Fibroblast of skin of right biceps (primary cell): ENCODE results near the gene LILRB3.
"Not testable (repeated sequence)": the region's sequence is repeated elsewhere in the genome, so short reads cannot be mapped to it uniquely, and the experiment has no call there.

ENCODE experiments used
- DNase-seq: peaks from one replicate; pipeline ENCODE4 v3.0.0-alpha.2; 2013

Gene LILRB3

DNA sequence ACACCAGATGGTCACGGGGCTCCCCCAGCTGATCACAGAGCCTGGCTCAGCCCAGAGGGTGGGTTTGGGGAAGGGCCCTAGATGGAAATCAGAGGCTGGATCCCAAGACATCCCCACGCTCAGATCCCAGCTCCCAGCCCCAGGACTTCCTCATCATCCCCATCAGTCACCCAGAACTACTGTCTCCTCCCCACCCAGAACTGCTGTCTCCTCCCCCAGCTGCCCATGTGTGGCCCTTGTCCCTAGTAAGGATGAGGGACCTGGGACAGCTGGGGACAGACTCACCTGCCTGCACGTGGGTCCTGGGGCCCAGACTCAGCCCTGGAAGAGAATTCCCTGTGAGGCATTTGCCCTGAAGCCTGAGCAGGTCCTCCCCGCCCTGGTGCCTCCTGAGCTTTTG, 19.4 kb upstream of the LILRB3 start:
- not testable (repeated sequence) for DNase-seq

DNA sequence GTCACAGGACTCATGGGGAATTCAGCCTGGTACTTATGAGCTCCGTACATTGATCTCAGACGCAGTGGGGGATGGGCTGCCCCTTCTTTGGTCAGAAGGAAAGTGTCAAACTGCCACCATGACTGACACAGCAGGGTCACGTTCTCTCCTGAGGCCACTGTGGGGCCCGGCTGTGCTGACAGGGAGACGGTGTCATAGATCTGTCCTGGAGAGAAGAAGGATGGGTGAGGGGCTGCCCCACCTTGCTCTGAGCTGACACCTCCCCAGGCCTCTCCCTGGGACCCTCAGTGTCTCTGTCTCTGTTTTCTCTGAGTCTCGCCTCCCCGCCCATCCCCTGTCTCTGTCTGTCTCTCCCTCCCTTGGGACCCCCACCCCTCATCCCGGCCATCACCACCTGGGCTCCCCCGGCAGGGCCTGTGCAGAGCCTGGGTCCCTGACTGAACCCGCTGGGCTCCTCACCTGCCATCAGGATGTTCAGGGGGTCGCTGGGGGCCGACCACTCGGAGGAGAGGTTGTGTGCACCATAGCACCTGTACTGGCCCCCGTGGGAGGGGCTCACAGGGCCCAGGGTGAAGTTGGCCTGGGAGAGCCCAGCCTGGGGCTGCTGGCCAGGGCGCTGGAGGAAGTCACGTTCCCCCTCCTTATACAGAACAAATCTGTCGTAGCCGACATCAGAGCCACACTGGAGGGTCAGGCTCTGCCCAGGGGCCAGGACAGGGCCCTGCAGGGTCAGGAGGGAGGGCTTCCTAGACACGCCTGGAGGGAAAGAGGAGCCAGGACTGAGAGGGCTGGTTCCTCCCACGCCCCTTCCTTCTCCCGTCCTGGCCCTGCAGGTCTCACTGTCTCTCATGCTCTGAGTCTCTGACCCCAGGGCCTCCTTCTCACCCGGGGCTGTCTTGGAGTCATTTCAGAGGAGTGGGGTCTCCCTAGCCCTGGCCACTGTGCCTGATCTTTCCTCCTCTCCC, 17.8 kb upstream of the LILRB3 start:
- DNase-seq = not testable (repeated sequence)

DNA sequence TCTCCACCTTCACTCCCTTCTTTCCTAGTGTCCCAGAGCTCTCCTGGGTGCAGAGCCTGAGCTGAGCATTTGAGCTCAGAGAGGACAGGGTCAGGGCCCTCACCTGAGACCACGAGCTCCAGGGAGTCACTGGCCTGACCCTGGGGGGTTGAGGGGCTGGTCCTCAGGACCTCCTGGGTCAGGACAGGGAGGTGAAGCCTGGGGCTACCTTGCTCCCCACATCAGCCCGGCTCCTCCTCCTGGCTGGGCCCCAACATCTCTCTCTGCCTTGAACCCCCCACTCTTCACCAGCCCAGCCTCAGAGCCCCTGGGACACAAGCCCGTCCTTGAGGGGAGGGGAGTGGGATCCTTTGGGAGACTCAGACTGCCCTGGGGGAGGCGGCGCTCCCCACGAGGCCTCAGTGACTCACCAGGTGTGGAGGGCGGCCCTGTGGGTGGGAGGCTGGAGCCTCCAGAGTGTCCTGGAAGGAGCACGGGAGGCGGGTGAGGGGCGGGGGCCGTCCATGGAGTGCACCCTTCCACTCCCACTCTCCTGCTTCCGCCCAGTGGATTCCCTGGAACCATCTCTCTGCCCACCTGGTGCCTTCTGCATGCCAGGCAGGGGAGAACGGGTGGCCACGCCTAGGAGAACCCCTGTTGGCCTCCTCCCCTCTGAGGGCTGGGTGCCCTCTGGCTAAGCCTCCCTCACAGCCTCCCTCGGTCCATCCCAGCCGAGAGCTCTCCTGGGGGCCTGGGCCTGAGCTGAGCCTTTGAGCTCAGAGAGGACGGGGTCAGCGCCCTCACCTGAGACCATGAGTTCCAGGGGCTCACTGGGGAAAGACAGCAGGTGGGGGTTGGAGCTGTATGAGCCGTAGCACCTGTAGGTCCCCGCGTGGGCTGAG, 16.9 kb upstream of the LILRB3 start:
- DNase-seq = not testable (repeated sequence)

DNA sequence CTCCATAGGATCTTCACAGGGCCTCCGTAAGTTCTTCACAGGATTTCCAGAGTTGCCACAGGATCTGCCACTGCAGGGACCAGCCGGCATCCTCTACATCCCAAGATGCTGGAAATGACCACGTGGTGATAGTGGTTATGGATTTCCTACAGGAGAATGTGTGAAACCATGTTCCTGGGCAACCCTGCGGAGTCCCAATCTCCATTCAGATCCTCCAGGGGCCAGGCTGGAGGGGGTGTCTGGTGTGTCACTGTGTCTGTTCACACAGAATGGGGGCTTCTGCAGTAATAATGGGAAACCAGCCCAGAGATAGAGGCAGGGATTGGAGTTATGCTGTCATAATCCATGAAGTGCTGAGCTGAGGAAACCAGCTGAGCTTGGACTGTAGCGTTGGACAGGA, 11.1 kb upstream of the LILRB3 start:
- DNase-seq = no peak

DNA sequence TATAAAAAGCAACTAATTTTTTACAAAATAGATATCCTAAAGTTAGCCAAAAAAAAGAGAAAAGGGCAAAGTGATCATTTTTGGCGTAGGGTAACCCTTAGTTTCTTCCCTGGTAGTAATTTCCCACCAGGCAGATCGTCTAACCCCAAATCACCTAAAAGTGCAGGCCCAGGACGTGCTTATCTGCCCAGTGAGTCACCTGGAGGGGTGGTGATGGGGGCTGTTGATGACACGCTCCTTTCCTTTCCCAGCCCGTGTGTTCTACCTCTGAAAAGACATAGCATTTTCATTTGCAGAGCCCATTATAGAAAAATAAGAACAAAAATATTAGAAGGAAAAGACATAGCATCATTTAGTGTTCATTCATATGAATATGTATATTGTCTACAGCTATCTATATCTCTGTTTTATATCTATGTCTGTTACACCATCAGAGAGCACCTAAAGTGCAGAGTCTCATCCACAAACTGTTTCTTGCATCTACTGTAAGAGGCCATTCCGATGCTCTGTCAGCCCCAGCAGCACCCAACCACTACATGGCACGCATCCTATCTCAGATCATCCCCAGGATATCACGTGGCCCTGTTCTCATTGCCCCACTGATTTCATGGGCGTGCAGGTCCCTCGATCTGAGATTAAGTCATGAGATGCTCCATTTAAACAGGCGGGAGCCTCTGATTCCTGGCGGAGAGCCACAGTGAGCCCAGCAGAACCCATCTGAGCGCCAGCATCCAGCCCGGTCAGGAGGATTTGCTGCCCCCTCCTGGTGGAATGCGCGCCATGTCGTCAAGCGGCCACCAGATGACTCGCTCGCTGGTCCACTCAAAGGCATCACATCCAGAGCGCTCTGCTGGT, 8.5 kb upstream of the LILRB3 start:
- peak; percentile 70 for DNase-seq

DNA sequence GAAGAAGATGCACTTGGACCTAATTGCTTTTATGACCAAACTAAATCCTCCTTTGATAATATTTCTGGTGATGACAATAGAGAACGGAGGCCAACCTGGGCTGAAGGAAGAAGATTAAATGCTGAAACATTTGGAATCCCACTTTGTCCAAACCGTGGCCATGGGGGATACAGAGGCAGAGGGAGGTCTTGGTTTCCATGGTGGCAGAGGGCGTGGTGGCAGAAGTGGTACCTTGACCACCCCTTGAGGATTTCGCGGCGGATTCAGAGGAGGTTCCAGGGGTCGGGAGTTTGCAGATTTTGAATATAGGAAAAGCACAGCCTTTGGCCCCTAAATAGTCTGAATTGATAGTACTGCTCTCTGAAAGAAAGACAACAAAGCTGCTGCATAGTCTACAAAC, 7.2 kb upstream of the LILRB3 start:
- DNase-seq = no peak

DNA sequence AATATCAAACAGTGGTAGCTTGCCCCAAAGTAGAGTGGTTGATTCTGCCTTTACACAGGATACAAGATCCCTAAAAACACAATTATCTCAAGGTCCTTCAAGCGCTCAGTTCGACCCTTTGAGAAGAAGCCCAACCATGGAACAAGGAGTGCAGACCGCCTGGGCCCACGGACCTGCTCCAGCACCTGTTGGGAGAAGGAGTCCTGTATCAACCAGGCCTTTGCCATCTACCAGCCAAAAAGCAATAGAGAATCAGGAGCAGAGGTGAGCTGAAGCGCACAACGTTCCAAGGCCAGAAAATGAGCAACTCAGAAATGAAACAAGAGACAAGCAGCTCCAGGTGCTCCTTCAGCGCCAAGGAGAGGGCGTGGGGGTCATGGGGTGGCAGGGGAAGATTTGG, 6.3 kb upstream of the LILRB3 start:
- no peak for DNase-seq

DNA sequence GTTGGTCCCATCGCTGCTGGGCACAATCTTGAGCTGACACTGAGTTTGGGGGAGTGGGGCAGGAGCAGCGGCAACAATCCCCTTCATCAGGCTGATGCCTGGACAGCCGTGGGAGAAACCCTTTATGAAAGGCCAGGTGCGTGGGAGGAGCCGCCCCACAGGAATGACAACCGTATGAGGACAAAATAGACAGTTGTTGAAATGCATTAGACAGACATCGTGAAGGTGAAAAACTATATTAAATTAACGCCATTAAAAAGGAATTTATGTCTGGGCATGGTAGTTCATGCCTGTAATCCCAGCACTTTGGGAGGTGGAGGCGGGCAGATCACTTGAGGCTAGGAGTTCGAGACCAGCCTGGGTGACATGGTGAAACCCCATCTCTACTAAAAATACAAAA, 1.8 kb upstream of the LILRB3 start:
- not testable (repeated sequence) for DNase-seq

DNA sequence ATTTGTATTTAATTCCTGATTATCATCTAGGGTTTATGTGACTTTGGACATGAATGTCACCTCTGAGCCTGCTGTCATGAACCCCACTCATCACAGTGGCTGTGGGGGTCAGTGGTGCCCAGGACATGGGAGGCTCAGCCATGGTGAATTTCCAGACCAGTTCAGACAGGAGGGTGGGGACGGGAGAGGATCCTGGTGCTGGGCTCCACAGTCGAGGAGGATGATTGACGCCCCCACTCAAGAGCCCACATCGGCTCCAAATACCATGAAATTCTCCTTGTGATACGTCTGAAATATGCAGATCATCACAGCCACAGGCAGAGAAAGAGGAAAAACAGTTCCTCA, 1.1 kb upstream of the LILRB3 start:
- not testable (repeated sequence) for DNase-seq

DNA sequence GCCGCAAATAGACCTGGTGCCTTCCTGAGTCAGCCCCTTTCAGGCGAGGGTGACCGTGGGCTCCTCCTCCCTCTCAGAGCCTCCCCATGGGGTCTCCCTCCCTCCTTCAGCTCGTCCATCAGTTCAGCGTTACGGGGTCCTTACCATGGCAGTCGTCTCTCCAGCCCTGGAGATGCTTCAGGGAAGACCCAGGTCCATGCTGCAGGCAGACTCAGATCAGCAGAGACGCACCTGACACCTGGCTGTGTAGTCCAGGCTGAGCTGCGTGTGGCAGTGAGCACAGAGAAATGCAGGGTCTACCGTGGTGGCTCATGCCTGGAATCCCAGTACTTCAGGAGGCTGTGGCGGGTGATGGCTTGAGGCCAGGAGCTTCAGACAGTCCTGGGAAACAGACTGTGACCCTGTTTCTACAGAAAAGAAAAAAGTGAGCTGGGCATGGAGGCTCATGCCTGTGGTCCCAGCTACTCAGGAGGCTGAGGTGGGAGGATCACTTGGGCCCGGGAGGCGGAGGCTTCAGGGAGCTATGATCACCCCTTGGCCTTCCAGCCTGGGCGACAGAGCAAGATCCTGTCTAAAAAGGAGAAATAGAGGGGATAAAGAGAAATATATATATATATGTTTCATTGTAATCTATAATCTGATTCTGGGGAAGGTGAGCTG, 600 bp upstream of the LILRB3 start:
- not testable (repeated sequence) for DNase-seq

DNA sequence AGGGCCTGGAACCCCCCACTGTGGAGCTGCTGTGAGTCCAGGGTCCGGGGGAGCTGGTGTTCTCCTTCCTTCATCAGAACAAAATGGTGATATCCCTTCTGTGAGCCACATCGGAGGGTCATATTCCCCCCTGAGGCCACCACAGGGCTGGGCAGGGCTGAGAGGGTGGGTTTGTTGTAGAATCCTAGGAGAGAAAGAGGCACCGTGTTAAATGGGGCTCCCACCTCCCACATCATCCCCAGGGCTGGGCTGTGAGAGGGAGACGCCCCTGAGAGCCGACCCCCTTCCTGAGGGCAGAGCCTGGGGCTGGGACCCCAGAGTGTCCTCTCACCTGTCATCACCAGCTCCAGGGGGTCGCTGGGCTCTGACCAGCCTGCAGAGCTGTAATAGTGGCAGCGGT, 860 bp downstream of the LILRB3 start:
- DNase-seq = not testable (repeated sequence)

DNA sequence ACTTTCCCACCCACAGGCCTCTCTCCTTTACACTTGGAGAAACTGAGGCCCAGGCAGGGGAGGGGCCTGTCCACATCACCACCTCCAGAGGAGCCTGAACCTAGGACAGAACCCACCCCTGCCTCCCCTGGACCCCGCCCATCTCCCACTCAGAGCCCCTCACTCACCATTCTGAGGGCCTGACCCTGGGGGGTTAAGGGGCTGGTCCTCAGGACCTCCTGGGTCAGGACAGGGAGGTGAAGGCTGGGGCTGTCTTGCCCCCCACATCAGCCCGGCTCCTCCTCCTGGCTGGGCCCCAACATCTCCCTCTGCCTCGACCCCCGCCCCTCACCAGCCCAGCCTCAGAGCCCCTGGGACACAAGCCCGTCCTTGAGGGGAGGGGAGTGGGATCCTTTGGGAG, 3.1 kb downstream of the LILRB3 start:
- not testable (repeated sequence) for DNase-seq

DNA sequence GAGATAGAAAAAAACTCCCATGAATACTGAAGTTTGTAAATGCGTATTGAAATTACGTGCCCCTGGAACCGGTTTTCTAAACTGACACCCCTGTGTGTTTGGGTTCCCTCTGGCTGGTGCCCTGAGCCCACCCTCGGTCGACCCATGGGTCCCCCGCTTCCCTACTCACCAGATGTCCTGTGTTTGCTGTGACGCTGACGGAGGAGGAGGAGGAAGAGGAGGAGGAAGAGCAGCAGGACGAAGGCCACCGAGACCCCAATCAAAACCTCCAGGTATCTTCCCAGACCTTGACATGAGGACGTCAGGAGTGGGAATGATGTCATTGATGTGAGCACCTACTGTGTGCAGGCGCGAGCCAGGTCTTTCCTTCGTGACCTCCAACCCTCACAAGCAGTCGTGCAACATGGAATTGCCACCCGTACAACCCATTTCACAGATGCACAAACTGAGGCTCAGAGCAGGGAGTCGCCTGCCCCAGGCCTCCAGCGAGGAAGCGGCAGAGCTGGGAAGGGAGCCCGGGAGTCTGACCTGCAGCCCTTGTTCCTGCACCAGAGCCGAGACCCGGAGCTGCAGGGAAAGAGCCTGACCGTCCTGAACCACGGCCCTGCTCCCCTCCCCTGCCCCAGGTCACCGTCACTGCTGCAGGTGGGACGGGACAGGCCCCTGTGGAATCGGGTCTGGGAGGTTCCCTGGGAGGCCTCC, 3.7 kb downstream of the LILRB3 start:
- DNase-seq = no peak

DNA sequence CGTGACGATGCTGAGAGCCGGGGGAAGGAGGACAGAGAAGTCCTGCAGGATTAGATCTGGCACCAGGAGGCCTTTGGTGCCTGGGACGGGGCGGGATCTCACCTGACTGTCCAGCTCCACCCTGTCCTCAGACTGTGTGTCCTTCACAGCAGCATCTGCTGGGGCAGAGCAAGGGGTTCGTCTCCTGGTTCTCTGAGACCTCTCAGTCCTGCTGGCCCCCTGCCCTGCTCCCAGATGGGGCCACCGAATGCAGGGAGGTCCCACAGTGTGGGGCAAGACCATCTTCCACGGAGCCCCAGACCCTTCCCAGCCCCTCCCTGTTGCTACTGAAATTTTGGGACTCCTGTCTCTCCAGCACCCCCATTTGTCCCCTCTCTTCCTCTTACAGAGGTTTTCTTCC, 4.5 kb downstream of the LILRB3 start:
- no peak for DNase-seq

DNA sequence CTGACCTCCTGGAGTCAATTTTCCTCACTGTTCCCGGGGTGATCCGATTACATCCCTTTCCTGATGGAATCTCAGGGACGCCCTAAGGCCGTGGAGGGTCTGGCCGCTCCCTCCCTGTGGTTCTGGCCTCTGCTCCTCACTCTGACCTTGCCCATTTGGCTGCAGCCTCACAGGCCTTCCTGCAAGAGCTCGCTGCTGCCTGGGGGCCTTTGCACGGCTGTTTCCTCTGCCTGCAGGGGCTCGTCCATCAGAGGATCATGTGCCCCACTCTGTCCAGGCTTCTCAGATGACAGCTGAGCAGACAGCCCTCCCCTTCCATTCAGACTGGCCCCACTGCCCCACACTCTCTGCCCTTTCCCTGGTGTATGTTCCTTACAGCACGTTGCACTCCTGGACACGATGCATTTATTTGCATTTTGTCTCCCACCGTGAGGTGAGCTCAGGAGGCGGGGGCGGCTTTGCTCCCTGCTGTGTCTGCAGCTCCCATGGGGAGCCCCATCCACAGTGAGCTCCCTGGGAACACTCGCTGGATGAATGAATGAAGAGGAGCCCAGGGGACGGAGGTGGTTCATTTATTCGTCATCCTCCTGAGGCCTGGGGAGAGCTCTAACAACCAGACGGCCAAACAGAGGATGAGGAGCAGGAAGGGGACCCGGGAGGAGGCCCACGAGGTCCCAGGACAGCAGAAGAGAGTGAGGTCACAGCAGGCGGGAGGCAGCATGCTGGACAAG, 5.1 kb downstream of the LILRB3 start:
- not testable (repeated sequence) for DNase-seq

DNA sequence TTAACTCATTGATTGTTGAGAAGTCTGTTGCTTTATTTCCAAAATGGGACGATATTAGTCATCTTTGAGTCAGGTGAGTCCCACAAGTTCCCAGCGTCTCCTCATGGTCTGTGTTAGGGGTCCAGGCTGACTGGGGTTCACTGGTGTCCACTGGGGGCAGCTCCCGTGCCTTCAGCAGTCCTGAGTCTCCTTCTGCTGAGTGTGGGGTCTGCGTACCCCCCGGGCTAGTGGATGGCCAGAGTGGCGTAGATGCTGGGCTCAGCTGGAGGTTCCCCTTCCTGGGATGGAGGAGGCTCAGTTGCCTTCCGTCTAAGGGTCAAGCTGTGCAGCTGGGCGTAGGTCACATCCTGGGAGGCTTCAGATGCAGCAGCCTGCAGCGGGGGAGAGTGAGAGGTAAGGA, 5.9 kb downstream of the LILRB3 start:
- no peak for DNase-seq

DNA sequence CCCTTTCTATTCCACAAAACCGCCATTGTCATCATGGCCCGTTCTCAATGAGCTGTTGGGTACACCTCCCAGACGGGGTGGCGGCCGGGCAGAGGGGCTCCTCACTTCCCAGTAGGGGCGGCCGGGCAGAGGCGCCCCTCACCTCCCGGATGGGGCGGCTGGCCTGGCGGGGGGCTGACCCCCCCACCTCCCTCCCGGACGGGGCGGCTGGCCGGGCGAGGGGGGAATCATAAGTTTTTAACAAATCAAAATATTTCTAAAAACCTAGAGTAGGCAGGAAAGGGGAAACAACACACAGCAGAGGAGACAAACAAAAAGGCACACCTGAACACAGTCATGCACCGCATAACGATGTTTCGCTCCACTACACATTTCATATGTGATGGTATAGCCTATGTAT, 8.1 kb downstream of the LILRB3 start:
- not testable (repeated sequence) for DNase-seq

DNA sequence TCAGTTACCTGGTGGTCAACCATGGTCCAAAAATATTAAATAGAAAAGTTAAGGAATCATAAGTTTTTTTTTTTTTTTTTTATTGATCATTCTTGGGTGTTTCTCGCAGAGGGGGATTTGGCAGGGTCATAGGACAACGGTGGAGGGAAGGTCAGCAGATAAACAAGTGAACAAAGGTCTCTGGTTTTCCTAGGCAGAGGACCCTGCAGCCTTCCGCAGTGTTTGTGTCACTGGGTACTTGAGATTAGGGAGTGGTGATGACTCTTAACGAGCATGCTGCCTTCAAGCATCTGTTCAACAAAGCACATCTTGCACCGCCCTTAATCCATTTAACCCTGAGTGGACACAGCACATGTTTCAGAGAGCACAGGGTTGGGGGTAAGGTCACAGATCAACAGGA, 8.6 kb downstream of the LILRB3 start:
- not testable (repeated sequence) for DNase-seq

DNA sequence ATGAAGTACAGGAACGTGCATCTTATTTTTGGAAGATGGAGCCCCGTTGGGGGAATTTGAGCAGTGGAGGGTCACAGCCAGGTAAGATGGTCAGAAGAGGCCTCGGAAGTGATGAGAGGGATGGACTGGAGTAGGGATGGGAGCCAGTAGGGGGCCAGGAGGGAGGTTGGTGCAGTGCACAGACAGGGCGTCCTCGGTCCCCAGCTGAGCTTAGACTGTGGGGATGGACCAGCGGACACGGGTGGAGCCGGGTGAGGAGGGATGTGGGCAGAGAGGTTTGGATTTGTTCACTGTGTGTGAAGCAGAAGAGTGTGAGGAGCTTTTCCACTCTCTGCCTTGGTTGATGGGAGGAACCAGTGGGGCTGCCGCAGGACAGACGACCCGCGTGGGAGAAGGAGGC, 11.6 kb downstream of the LILRB3 start:
- DNase-seq = no peak

DNA sequence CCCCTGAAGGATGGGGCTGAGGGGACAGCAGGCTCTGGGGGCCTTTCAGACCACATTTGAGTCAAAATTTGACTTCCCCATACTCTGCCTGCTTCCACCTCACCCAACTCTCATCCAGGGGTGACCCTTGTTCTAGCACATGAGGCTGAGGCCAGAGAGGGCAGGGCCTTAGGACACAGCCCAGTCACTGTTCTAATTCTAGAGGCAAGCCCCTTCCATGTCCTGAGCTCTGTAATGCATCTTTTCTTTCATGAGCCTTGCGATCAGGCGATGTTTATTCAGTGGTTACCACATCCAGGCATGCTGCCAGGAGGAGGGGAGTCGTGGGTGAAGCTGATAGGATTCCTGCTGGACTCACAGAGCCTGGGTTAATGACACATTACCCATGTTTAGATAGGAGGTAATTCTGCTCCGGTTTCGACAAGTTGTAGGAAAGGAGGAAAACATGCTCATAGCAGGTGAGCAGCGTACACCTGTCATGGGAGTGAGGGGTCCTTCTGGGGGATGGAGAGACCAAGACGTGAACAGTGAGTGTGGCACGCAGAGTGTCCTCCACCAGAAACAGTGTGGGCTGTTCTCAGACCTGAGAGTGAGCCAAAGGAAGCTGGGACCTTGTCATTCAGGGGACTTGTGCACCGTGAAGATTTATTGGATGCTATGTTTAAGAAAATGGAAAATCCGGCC, 12.9 kb downstream of the LILRB3 start:
- peak; percentile 97 for DNase-seq
